DMS79 (cell line): ENCODE results near the gene DEFB112.

Experiments used
- DNase-seq: peaks from one replicate; lab custom pipeline; 2025; lab: John Stamatoyannopoulos, UW

Gene DEFB112

GRCh38 chr6:49995278-49995677, 54.5 kb downstream of the DEFB112 start:
- DNase-seq, result no peak
